HepG2 (cell line): ENCODE results near the gene HJURP. TPM values are rescaled to one million over a fixed set of nuclear protein-coding genes. Genes with fewer than 3 reads are reported as not detected.

Experiments
- ATAC-seq: fragments of 200-7000 bp; cut with Tn5 transposase; 3 replicates; pipeline ENCODE4 v1.9.1; 2020; ENCODE audit warnings: mild to moderate bottlenecking, moderate library complexity
- BruUV-seq: library from RNA; stranded (reverse); fragments of 400-500 nt; replicated peaks from 2 replicates; lab custom pipeline; 2021; lab: Mats Ljungman, UMichigan
- CTCF ChIA-PET: fragments of 300-600 bp; formaldehyde crosslinking; extraction: SDS; loops from one replicate; lab custom pipeline; 2021; ENCODE audit warnings: low total read pairs, inconsistent platforms, low intra/inter-chr PET ratio; lab: Yijun Ruan, JAX
- POLR2A ChIA-PET: fragments of 350-600 bp; sonication (Branson Sonifier 250); formaldehyde crosslinking; loops from one replicate; lab custom pipeline; 2020; ENCODE audit warnings: antibody characterized with exemption, inconsistent platforms; lab: Yijun Ruan, JAX
- DNase-seq: peaks from one replicate; pipeline ENCODE4 v3.0.0-alpha.2; 2015; ENCODE audit warnings: low spot score
- FAIRE-seq: peaks from 3 replicates; lab custom pipeline; 2011; peaks lifted over from hg19 to GRCh38; lab: Jason Lieb, UNC
- H2AFZ ChIP-seq: one replicate; pipeline ENCODE4 v1.6.1; 2011; ENCODE audit warnings: low read length, inconsistent platforms
- H3K27ac ChIP-seq: fragments of 300-600 bp; 3 replicates; pipeline ENCODE4 v1.8.0; 2011; ENCODE audit warnings: mixed run types, mild to moderate bottlenecking, mixed read lengths, low read length, inconsistent platforms; ENCODE audit not compliant: insufficient read depth; ENCODE audit errors: extremely low read length
- H3K27me3 ChIP-seq, 2 experiments: fragments of 200-600 bp in 1 of 2; 2 replicates in 1 of 2; 3 replicates in 1 of 2; pipeline versions ENCODE4 v1.6.0 to v1.8.0; 2011; ENCODE audit warnings: low read length in 2 of 2, mild to moderate bottlenecking in 2 of 2, moderate library complexity in 2 of 2, inconsistent platforms in 1 of 2; ENCODE audit not compliant: insufficient read depth in 2 of 2, control insufficient read depth in 1 of 2
- H3K36me3 ChIP-seq, 2 experiments: fragments of 200-600 bp in 1 of 2; replicated peaks in 1 of 2; 2 replicates in 1 of 2; 3 replicates in 1 of 2; pipeline versions ENCODE4 v1.5.1 to v1.8.0; 2011; ENCODE audit warnings: low read length in 2 of 2, inconsistent platforms in 1 of 2; ENCODE audit not compliant: insufficient read depth in 2 of 2, control insufficient read depth in 1 of 2
- H3K4me1 ChIP-seq: 2 replicates; pipeline ENCODE4 v1.5.1; 2012; ENCODE audit warnings: low read length, inconsistent platforms; ENCODE audit not compliant: insufficient read depth
- H3K4me2 ChIP-seq: 2 replicates; pipeline ENCODE4 v1.6.0; 2011; ENCODE audit warnings: low read depth, low read length, inconsistent platforms
- H3K4me3 ChIP-seq, 3 experiments: fragments of 200-600 bp in 1 of 3; sonication (generic), shearing (Covaris generic) in 1 of 3; replicated peaks in 1 of 3; 2 replicates each; pipeline ENCODE4 v1.5.1; 2011 to 2016; ENCODE audit warnings: low read length in 3 of 3, inconsistent platforms in 2 of 3, low read depth in 2 of 3, mild to moderate bottlenecking in 2 of 3, control low read depth in 1 of 3, mixed read lengths in 1 of 3; ENCODE audit not compliant: insufficient read depth in 1 of 3
- H3K79me2 ChIP-seq: one replicate; pipeline ENCODE4 v1.6.1; 2011; ENCODE audit warnings: low read length, inconsistent platforms; ENCODE audit not compliant: insufficient read depth
- H3K9ac ChIP-seq: 2 replicates; pipeline ENCODE4 v1.6.0; 2011; ENCODE audit warnings: mild to moderate bottlenecking, low read depth, low read length, inconsistent platforms; ENCODE audit not compliant: insufficient read depth
- H3K9me3 ChIP-seq: 2 replicates; pipeline ENCODE4 v1.5.1; 2012; ENCODE audit warnings: mild to moderate bottlenecking, low read length
- H4K20me1 ChIP-seq: 2 replicates; pipeline ENCODE4 v1.6.0; 2011; ENCODE audit warnings: inconsistent platforms, mild to moderate bottlenecking, low read length, moderate library complexity; ENCODE audit not compliant: insufficient read depth
- ETS1 ChIP-seq: sonication (generic); formaldehyde crosslinking; IDR thresholded peaks from 2 replicates; pipeline ENCODE4 v1.4.0; 2020; ENCODE audit warnings: missing genetic modification reagents
- STAG1 ChIP-seq: sonication (generic); formaldehyde crosslinking; IDR thresholded peaks from 2 replicates; pipeline ENCODE4 v1.4.0; 2020; ENCODE audit warnings: missing genetic modification reagents
- ZFX ChIP-seq: sonication (generic); formaldehyde crosslinking; IDR thresholded peaks from 2 replicates; pipeline ENCODE4 v1.4.0; 2020; ENCODE audit warnings: mild to moderate bottlenecking, low read depth, missing genetic modification reagents, moderate library complexity
- ZNF530 ChIP-seq: sonication (generic); formaldehyde crosslinking; IDR thresholded peaks from 2 replicates; pipeline ENCODE4 v1.5.0; 2020; ENCODE audit warnings: low read depth, mild to moderate bottlenecking, missing genetic modification reagents
- WGBS: methylation state at CpG from one replicate; pipeline ENCODE4 v1.1.6; 2017; ENCODE audit warnings: low lambda C conversion rate; 5-methylcytosine and 5-hydroxymethylcytosine counted together
- in situ Hi-C: cut with HindIII; loops from 2 replicates; pipeline ENCODE4 v1.10.0; 2017; ENCODE audit warnings: low pct_unique_long_range_greater_than_20kb; ENCODE audit not compliant: extremely low pct_ligation_motif_present
- intact Hi-C: fragments of 100-400 bp; cut with micrococcal nuclease; formaldehyde crosslinking; loops from one replicate; pipeline ENCODE4 v1.10.0; 2022; ENCODE audit not compliant: unreplicated experiment
- polyA plus RNA-seq, 8 experiments: library from polyadenylated mRNA; depleted of rRNA in 3 of 8; stranded (reverse) in 7 of 8; unstranded in 1 of 8; fragments of >200 nt; fragmentation: Illumina TruSeq in 4 of 8; extraction: Trizol in 4 of 8; gene quantifications; 2 replicates each; pipeline versions ENCODE4 v1.2.1 to v1.2.3, GENCODE V29; 2011 to 2016; ENCODE audit warnings: low read depth in 4 of 8, missing spikeins in 1 of 8, mixed read lengths in 1 of 8; ENCODE audit not compliant: insufficient read depth in 1 of 8
- total RNA-seq, 5 experiments: library from RNA; depleted of rRNA; stranded (reverse); fragments of >200 nt; fragmentation: Illumina TruSeq; extraction: Trizol; gene quantifications; 2 replicates each; pipeline ENCODE4 v1.2.3, GENCODE V29; 2016; ENCODE audit warnings: low read depth in 1 of 5
- TF ChIP-seq, protein P1 (sequence below): sonication (generic); formaldehyde crosslinking; IDR thresholded peaks from 2 replicates; pipeline ENCODE4 v1.8.0; 2022; ENCODE audit warnings: missing genetic modification reagents, mild to moderate bottlenecking, borderline replicate concordance

Gene HJURP
- total and polyA plus RNA-seq, 2 of the 13 experiments (the other 11 are each of a cell fraction or from before 2014, with no cell fraction given) = 36.3 to 43.9 TPM

- ChIA-PET POLR2A (no interaction called here), CTCF (no interaction called here)
- no peak overlapping the region for H3K4me3 ChIP-seq
- peaks cover 0 to 48% of the 10 kb centered on the region in 2 experiments; a peak in 3 of 5 replicates for H3K27me3 ChIP-seq
- TF ChIP-seq, protein P1, sequence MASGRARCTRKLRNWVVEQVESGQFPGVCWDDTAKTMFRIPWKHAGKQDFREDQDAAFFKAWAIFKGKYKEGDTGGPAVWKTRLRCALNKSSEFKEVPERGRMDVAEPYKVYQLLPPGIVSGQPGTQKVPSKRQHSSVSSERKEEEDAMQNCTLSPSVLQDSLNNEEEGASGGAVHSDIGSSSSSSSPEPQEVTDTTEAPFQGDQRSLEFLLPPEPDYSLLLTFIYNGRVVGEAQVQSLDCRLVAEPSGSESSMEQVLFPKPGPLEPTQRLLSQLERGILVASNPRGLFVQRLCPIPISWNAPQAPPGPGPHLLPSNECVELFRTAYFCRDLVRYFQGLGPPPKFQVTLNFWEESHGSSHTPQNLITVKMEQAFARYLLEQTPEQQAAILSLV = no peak
- TF ChIP-seq STAG1 (CRISPR knock-in tag) (no peak), ETS1 (no peak), ZNF530 (CRISPR knock-in tag) (no peak), ZFX (CRISPR knock-in tag) (no peak)
- no peaks in the 10 kb centered on the region for H3K36me3 ChIP-seq
- in situ Hi-C loops = no loop called here
- 0% methylated on average over 3 of the region's 3 CpGs for WGBS
- ATAC-seq (no peak), DNase-seq (no peak), FAIRE-seq (no peak)
- H2AFZ ChIP-seq = no peak overlapping the region
- no peaks in the 10 kb centered on the region for H3K79me2 ChIP-seq
- no peaks in the 10 kb centered on the region for H4K20me1 ChIP-seq
- H3K9ac ChIP-seq = no peak overlapping the region
- no TSS peak for BruUV-seq
- H3K4me2 ChIP-seq = no peak overlapping the region
- H3K9me3 ChIP-seq = no peaks in the 10 kb centered on the region
- intact Hi-C loops = no loop called here
- no peak overlapping the region for H3K27ac ChIP-seq
- H3K4me1 ChIP-seq = no peaks in the 10 kb centered on the region
These were observed 52.1 kb downstream of the HJURP start for GRCh38 chr2:233802132-233802815.
